Right ventricle myocardium superior (tissue), 1 donor: ENCODE measurements around the gene HDAC4. TPM values are rescaled to one million over a fixed set of nuclear protein-coding genes. Genes with fewer than 3 reads are reported as not detected.

Experiments used
- ATAC-seq: fragments of 200-7000 bp; cut with Tn5 transposase; one replicate; pipeline ENCODE4 v1.9.1; 2020; ENCODE audit warnings: mild to moderate bottlenecking; ENCODE audit not compliant: poor library complexity
- DNase-seq: peaks from one replicate; pipeline ENCODE4 v3.0.0-alpha.2; 2020
- intact Hi-C: fragments of 100-400 bp; cut with DNase I; formaldehyde crosslinking; loops from one replicate; pipeline ENCODE4 v1.11.2; 2022
- total RNA-seq: library from RNA; stranded (reverse); fragmentation: NEBNext Ultra II Directional; extraction: Animal tissue kit (Norgen Biotek cat#: 25700); gene quantifications from one replicate; pipeline ENCODE4 v1.2.1, GENCODE V29; 2021
- donor health status: DM: no; HTN: yes; CAD: no; lungs with severe emphysema.

Gene HDAC4
- total RNA-seq, 1 donor from 2014 or later, result 24.9 TPM

- ATAC-seq (no peak), DNase-seq (no peak)
- intact Hi-C loops, result loop anchor here (5.0 kb wide), 1 partner anchor 77 kb away; no protein-coding TSS in a partner anchor
Measured at GRCh38 chr2:239389414-239390329, 11.1 kb downstream of the HDAC4 start.

- DNase-seq, result no peak
- intact Hi-C loops, result no loop called here
Measured at GRCh38 chr2:239388236-239389151, 12.3 kb downstream of the HDAC4 start.

GRCh38 chr2:239387811-239388210 is 13.0 kb downstream of the HDAC4 start:
- no peak for ATAC-seq
- intact Hi-C loops, result no loop called here
- DNase-seq, result no peak

More at GRCh38 chr2:239388236-239389151, 12.3 kb downstream of the HDAC4 start:
- ATAC-seq, result no peak

GRCh38 chr2:239386872-239387445 is 13.9 kb downstream of the HDAC4 start:
- ATAC-seq (no peak), DNase-seq (no peak)
- intact Hi-C loops, result no loop called here

- ATAC-seq (no peak), DNase-seq (no peak)
- intact Hi-C loops, result no loop called here
Measured at GRCh38 chr2:239386001-239386670, 14.7 kb downstream of the HDAC4 start.

GRCh38 chr2:239385096-239386000 is 15.5 kb downstream of the HDAC4 start:
- intact Hi-C loops, result no loop called here
- ATAC-seq (no peak), DNase-seq (peak; percentile 20)

GRCh38 chr2:239383759-239384156 is 17.1 kb downstream of the HDAC4 start:
- intact Hi-C loops, result no loop called here
- DNase-seq (peak; percentile 33), ATAC-seq (no peak)

- intact Hi-C loops, result no loop called here
- DNase-seq (peak; percentile 27), ATAC-seq (no peak)
Measured at GRCh38 chr2:239383036-239383758, 17.6 kb downstream of the HDAC4 start.

GRCh38 chr2:239382384-239382880 is 18.4 kb downstream of the HDAC4 start:
- intact Hi-C loops, result no loop called here
- ATAC-seq (no peak), DNase-seq (no peak)

GRCh38 chr2:239381709-239382134 is 19.1 kb downstream of the HDAC4 start:
- intact Hi-C loops, result no loop called here
- DNase-seq (peak; percentile 29), ATAC-seq (no peak)

- intact Hi-C loops, result no loop called here
- DNase-seq (peak; percentile 42), ATAC-seq (no peak)
Measured at GRCh38 chr2:239380831-239381708, 19.8 kb downstream of the HDAC4 start.

- ATAC-seq, result no peak
- peak; percentile 42 for DNase-seq
- intact Hi-C loops, result no loop called here
Measured at GRCh38 chr2:239379641-239380170, 21.1 kb downstream of the HDAC4 start.

GRCh38 chr2:239378918-239379640 is 21.7 kb downstream of the HDAC4 start:
- peak; percentile 38 for DNase-seq
- no peak for ATAC-seq
- intact Hi-C loops, result no loop called here

GRCh38 chr2:239378021-239378917 is 22.6 kb downstream of the HDAC4 start:
- intact Hi-C loops, result no loop called here
- ATAC-seq (no peak), DNase-seq (peak; percentile 38)
